Activated T-helper 2 cell treated with anti-CD3 and anti-CD28 coated beads, Interferon-gamma antibody, Interleukin-2, Interleukin-4, amounts not matched to agents 10 μg/mL and 5 μg/mL and 100 μg/mL, durations not matched to agents 14 hours and 24 hours and 36 hours (primary cell): Measurements from ENCODE around the gene EPS8L3. TPM values are rescaled to one million over a fixed set of nuclear protein-coding genes. Genes with fewer than 3 reads are reported as not detected.
"Not testable (repeated sequence)": the region's sequence is repeated elsewhere in the genome, so short reads cannot be mapped to it uniquely, and the experiment has no call there.

Experiments
- DNase-seq: peaks from one replicate; pipeline ENCODE4 v3.0.0; 2021; ENCODE audit warnings: low spot score
- H3K27ac Mint-ChIP-seq: one replicate; pipeline ENCODE4 v1.8.0; 2021; ENCODE audit warnings: mixed read lengths
- H3K27me3 Mint-ChIP-seq: one replicate; pipeline ENCODE4 v1.8.0; 2021; ENCODE audit warnings: low read depth, mixed read lengths
- H3K36me3 Mint-ChIP-seq: one replicate; pipeline ENCODE4 v1.8.0; 2021; ENCODE audit warnings: low read depth, mixed read lengths
- H3K4me1 Mint-ChIP-seq: one replicate; pipeline ENCODE4 v1.8.0; 2021; ENCODE audit warnings: low read depth, mixed read lengths
- H3K4me3 Mint-ChIP-seq: one replicate; pipeline ENCODE4 v1.8.0; 2021; ENCODE audit warnings: low read depth, mild to moderate bottlenecking, moderate library complexity, mixed read lengths
- H3K9me3 Mint-ChIP-seq: one replicate; pipeline ENCODE4 v1.8.0; 2021; ENCODE audit warnings: mixed read lengths
- intact Hi-C: fragments of 100-400 bp; cut with micrococcal nuclease; formaldehyde crosslinking; loops from one replicate; pipeline ENCODE4 v1.15.1; 2023
- total RNA-seq: library from RNA; stranded (reverse); gene quantifications from 2 replicates; pipeline ENCODE4 v1.2.3, GENCODE V29; 2022

The EPS8L3 gene
- total RNA-seq, 1 donor from 2014 or later = not detected

DNA sequence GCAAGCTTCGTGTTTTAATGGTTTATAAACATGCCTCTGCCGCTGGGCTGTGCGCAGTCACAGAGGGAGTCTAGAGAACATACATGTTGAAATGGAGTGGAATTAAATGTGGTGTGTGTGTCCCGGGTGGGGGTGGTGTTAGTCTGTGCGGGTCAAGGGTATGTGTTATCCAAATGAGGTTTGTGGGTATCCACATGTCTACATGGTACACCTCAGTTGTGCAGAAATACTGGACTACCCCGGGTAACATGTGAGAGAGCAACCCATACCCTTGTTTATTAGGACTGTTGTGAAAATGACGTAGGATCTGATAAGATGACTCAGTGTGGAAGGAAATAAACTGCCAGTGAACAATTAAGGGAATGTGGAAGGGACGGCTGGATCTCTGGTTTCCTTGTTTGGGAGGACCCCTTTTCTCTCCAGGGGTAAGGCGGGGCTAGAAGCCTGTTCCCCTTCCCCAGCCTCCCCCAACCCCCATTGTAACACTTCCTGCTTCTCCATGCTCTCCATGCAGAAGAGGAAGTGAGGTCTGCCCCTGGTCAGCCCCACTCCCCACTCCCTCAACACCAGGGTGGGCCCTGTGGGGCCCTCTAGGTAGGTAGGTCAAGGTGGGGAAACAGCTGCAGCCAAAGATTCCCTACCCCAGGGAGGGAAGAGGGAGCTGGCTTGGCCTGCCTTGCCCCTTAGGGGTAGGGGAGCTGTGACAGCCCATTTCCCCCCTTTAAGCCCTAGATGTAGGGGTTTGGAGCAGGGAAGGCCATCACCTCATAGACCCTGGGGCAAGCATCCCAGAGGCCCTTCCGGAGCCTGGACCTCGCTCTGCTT lies 690 bp downstream of the EPS8L3 start:
- DNase-seq = no peak
- H3K27ac Mint-ChIP-seq = no peak overlapping the region
- H3K4me1 Mint-ChIP-seq = peaks cover 1% of the 10 kb centered on the region
- H3K4me3 Mint-ChIP-seq = no peak overlapping the region
- H3K9me3 Mint-ChIP-seq = no peaks in the 10 kb centered on the region
- H3K27me3 Mint-ChIP-seq = no peaks in the 10 kb centered on the region
- H3K36me3 Mint-ChIP-seq = no peaks in the 10 kb centered on the region
- intact Hi-C loops = no loop called here

GRCh38 chr1:109762039-109762585 lies 1.6 kb downstream of the EPS8L3 start:
- no peaks in the 10 kb centered on the region for H3K27me3 Mint-ChIP-seq
- H3K4me3 Mint-ChIP-seq = no peak overlapping the region
- peaks cover 1% of the 10 kb centered on the region for H3K4me1 Mint-ChIP-seq
- no peaks in the 10 kb centered on the region for H3K36me3 Mint-ChIP-seq
- intact Hi-C loops = no loop called here
- no peak overlapping the region for H3K27ac Mint-ChIP-seq
- no peak for DNase-seq
- no peaks in the 10 kb centered on the region for H3K9me3 Mint-ChIP-seq

DNA sequence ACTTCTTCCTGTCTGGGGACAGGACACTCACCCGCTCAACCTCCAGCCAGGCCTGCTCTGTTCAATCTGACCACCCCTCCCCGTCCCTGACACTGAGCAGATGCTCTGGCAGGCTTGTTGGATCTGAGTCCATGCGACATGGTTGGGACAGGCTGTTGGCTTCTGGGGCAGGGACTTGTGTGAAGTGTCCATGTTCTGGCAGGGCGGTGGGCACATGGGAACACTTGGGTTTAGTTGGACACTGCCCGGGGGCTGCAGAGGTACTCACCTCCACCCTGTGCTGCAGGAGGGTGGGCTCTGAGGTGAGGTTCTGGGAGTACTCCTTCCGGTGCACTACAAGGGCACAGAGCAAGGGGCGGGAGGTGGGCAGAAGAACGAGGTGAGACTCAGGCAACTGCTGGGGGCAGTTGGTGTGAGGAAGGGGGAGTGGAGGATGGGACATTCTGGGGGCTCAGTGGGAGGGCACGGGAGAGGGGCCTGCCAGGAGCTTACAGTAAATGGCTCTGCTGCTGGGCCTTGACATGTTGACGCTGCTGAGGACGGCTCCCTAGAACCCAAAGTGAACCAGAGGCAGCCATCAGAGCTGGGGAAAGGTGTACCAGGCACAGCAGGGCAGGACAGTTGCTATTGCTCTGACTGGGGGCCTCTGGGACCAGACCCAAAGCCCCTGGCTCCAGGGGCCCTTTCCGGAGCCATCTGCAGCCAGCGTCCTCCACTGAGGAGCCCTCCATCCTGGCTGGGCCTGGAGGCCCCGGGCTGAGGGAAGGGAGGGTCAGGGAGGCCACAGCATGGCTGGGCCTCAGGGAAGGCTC lies 2.3 kb downstream of the EPS8L3 start:
- H3K27me3 Mint-ChIP-seq = no peaks in the 10 kb centered on the region
- DNase-seq = no peak
- peaks cover 1% of the 10 kb centered on the region for H3K4me1 Mint-ChIP-seq
- intact Hi-C loops = no loop called here
- no peaks in the 10 kb centered on the region for H3K36me3 Mint-ChIP-seq
- H3K4me3 Mint-ChIP-seq = no peak overlapping the region
- no peak overlapping the region for H3K27ac Mint-ChIP-seq
- H3K9me3 Mint-ChIP-seq = no peaks in the 10 kb centered on the region

GRCh38 chr1:109760581-109761226 lies 3.0 kb downstream of the EPS8L3 start:
- H3K4me3 Mint-ChIP-seq = no peak overlapping the region
- no peaks in the 10 kb centered on the region for H3K27me3 Mint-ChIP-seq
- intact Hi-C loops = no loop called here
- H3K36me3 Mint-ChIP-seq = no peaks in the 10 kb centered on the region
- no peaks in the 10 kb centered on the region for H3K9me3 Mint-ChIP-seq
- no peak overlapping the region for H3K27ac Mint-ChIP-seq
- DNase-seq = no peak
- peaks cover 1% of the 10 kb centered on the region for H3K4me1 Mint-ChIP-seq

DNA sequence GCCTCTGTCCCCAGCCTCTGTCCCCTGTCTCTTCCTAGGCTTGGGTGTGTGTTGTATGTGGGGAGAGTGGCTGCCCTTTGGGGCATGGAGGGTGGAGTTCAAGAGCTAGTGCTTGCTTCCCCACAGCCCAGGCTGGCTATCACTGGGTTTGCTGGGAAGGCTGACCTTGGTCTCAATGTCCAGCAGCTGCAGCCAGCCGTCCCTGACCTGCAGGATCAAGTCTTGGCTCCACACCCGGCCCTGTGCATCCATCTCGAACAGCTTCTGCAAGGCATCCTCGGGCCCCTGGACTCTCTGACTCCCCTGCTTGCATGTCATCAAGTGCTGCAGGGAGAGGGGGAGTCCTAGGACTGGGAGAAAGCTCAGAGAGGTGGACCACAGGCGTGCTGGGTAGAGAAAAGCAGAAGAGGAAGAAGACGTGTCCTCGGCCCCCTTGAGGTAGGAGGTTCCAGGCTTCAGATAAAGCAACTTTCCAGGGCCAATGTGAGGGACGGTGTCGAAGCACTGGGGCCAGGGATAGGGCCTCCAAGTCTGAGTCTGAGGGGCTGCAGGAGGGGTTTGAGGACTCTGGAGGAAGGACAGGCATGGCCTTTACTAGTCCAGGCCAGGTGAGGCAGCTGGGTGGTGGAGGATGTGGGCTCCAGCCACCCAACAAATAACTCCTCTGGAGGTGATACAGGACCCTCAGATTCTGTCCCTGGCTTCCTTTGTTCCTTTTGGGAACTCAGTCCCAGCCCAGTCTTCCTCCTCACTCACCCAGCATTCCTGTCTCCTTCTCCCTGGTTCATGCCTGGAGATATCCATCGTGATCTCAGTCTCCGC lies 4.0 kb downstream of the EPS8L3 start:
- Mint-ChIP-seq H3K27me3 (peaks cover 3% of the 10 kb centered on the region), H3K27ac (no peak overlapping the region), H3K36me3 (no peaks in the 10 kb centered on the region), H3K9me3 (no peaks in the 10 kb centered on the region), H3K4me3 (no peak overlapping the region), H3K4me1 (peaks cover 1% of the 10 kb centered on the region)
- intact Hi-C loops = no loop called here
- no peak for DNase-seq

- Mint-ChIP-seq H3K36me3 (no peaks in the 10 kb centered on the region), H3K9me3 (no peaks in the 10 kb centered on the region), H3K27me3 (peaks cover 10% of the 10 kb centered on the region), H3K4me3 (no peak overlapping the region), H3K27ac (no peak overlapping the region), H3K4me1 (peaks cover 1% of the 10 kb centered on the region)
- DNase-seq = no peak
- intact Hi-C loops = no loop called here
Observed at GRCh38 chr1:109757936-109758786, 5.6 kb downstream of the EPS8L3 start.

- intact Hi-C loops = no loop called here
- Mint-ChIP-seq H3K36me3 (no peaks in the 10 kb centered on the region), H3K9me3 (no peaks in the 10 kb centered on the region), H3K27me3 (peaks cover 10% of the 10 kb centered on the region), H3K27ac (no peak overlapping the region), H3K4me1 (no peaks in the 10 kb centered on the region), H3K4me3 (no peak overlapping the region)
- DNase-seq = no peak
Observed at GRCh38 chr1:109756848-109757521, 6.7 kb downstream of the EPS8L3 start.

DNA sequence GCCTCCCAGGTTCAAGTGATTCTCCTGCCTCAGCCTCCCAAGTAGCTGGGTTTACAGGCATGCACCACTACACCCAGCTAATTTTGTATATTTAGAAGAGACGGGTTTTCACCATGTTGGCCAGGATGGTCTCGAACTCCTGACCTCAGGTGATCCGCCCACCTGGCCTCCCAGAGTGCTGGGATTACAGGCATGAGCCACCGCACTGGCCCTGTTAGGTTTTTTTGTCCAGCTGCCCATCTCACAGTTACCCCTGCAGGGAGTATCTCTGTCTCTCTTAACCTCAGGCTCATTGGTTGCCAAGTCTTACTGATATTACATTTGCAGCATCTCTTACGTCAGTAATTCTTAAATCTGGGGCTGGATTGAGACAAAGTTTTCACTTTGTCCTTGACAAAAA lies 7.4 kb downstream of the EPS8L3 start:
- DNase-seq, H3K4me3 Mint-ChIP-seq, H3K4me1 Mint-ChIP-seq, H3K36me3 Mint-ChIP-seq, H3K27ac Mint-ChIP-seq, H3K9me3 Mint-ChIP-seq, intact Hi-C loops, H3K27me3 Mint-ChIP-seq: not testable (repeated sequence)

- Mint-ChIP-seq H3K4me3 (no peak overlapping the region), H3K27me3 (peaks cover 10% of the 10 kb centered on the region), H3K4me1 (no peaks in the 10 kb centered on the region), H3K9me3 (no peaks in the 10 kb centered on the region), H3K36me3 (no peaks in the 10 kb centered on the region), H3K27ac (no peak overlapping the region)
- DNase-seq = no peak
- intact Hi-C loops = no loop called here
Observed at GRCh38 chr1:109754738-109755137, 9.0 kb downstream of the EPS8L3 start.

- Mint-ChIP-seq H3K4me1 (no peaks in the 10 kb centered on the region), H3K27ac (no peak overlapping the region), H3K4me3 (no peak overlapping the region), H3K27me3 (peaks cover 28% of the 10 kb centered on the region), H3K36me3 (no peaks in the 10 kb centered on the region), H3K9me3 (no peaks in the 10 kb centered on the region)
- intact Hi-C loops = no loop called here
- no peak for DNase-seq
Observed at GRCh38 chr1:109751531-109752260, 12.0 kb downstream of the EPS8L3 start.

DNA sequence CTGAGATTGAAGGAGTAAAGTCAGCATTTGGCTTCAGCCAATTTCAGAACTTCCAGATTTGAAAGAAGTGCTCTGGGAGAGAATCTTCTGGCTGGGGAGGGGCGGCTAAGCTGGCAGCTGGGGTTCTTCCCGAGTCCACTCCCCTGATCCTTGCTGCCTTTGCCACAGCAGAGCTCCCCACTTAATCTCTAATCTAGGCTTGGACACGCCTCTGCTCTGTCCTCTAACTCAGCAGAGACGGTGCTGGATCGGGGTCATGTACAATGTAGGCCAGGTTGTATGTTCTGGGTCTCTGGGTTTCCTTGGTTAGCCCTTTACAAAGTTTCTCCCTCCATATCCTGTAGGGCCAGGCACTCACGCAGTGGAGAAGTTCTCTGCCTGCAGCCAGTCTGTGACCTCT lies 12.8 kb downstream of the EPS8L3 start:
- intact Hi-C loops = no loop called here
- Mint-ChIP-seq H3K9me3 (no peaks in the 10 kb centered on the region), H3K4me3 (no peak overlapping the region), H3K4me1 (no peaks in the 10 kb centered on the region), H3K27me3 (peaks cover 31% of the 10 kb centered on the region), H3K27ac (no peak overlapping the region), H3K36me3 (no peaks in the 10 kb centered on the region)
- no peak for DNase-seq
